Endothelial cell of umbilical vein (primary cell): ENCODE data around the gene ATG7. TPM values are rescaled to one million over a fixed set of nuclear protein-coding genes. Genes with fewer than 3 reads are reported as not detected.

Experiments
- BruUV-seq: library from RNA; stranded (reverse); fragments of 400-500 nt; replicated peaks from 2 replicates; lab custom pipeline; 2021; lab: Mats Ljungman, UMichigan
- CTCF ChIA-PET: fragments of 300-600, 350-600 bp; sonication (Branson Sonifier 250); formaldehyde crosslinking; loops from one replicate; lab custom pipeline; 2021; ENCODE audit warnings: antibody characterized with exemption, inconsistent platforms; lab: Charles Lee
- POLR2A ChIA-PET: fragments of 300-600, 350-600 bp; sonication (Branson Sonifier 250); formaldehyde crosslinking; loops from one replicate; lab custom pipeline; 2021; ENCODE audit warnings: antibody characterized with exemption, inconsistent platforms; lab: Charles Lee
- DNase-seq: peaks from one replicate; pipeline ENCODE4 v3.0.0-alpha.2; 2011; ENCODE audit warnings: low read depth, low spot score
- FAIRE-seq: peaks from 2 replicates; lab custom pipeline; 2011; peaks lifted over from hg19 to GRCh38; lab: Jason Lieb, UNC
- H2AFZ ChIP-seq: 2 replicates; pipeline ENCODE4 v1.6.0; 2012; ENCODE audit warnings: low read depth, low read length, control low read depth, inconsistent platforms
- H3K27ac ChIP-seq: 2 replicates; pipeline ENCODE4 v1.5.1; 2011; ENCODE audit warnings: low read depth, mild to moderate bottlenecking, control low read depth, low read length, moderate library complexity; ENCODE audit not compliant: insufficient read depth
- H3K27me3 ChIP-seq, 2 experiments: 2 replicates each; pipeline versions ENCODE4 v1.6.0 to v1.6.1; 2011; ENCODE audit warnings: low read length in 2 of 2, mixed read lengths in 1 of 2; ENCODE audit not compliant: control insufficient read depth in 2 of 2, insufficient read depth in 2 of 2
- H3K36me3 ChIP-seq, 2 experiments: 2 replicates in 1 of 2; 3 replicates in 1 of 2; pipeline ENCODE4 v1.5.1; 2011; ENCODE audit warnings: low read length in 2 of 2, mild to moderate bottlenecking in 1 of 2, moderate library complexity in 1 of 2; ENCODE audit not compliant: control insufficient read depth in 2 of 2, insufficient read depth in 2 of 2; ENCODE audit errors: extremely low read depth in 1 of 2
- H3K4me1 ChIP-seq: 3 replicates; pipeline ENCODE4 v1.5.1; 2011; ENCODE audit warnings: mild to moderate bottlenecking, low read length; ENCODE audit not compliant: control insufficient read depth, insufficient read depth; ENCODE audit errors: extremely low read depth
- H3K4me2 ChIP-seq: 2 replicates; pipeline ENCODE4 v1.6.1; 2011; ENCODE audit warnings: low read length, control low read depth, mixed read lengths; ENCODE audit not compliant: insufficient read depth
- H3K4me3 ChIP-seq, 3 experiments: fragments of 200-600 bp in 1 of 3; sonication (generic), shearing (Covaris generic) in 1 of 3; replicated peaks in 1 of 3; 2 replicates each; pipeline ENCODE4 v1.5.1; 2011 to 2016; ENCODE audit warnings: control low read depth in 3 of 3, low read length in 3 of 3, mild to moderate bottlenecking in 2 of 3, inconsistent platforms in 1 of 3, low read depth in 1 of 3, moderate library complexity in 1 of 3; ENCODE audit not compliant: insufficient read depth in 1 of 3
- H3K79me2 ChIP-seq: 2 replicates; pipeline ENCODE4 v1.6.0; 2012; ENCODE audit warnings: low read length, inconsistent platforms; ENCODE audit not compliant: control insufficient read depth, insufficient read depth
- H3K9ac ChIP-seq: replicated peaks from 2 replicates; pipeline ENCODE3; 2011; ENCODE audit warnings: low read length, control low read depth; ENCODE audit not compliant: insufficient read depth; ENCODE audit errors: extremely low read depth
- H3K9me1 ChIP-seq: replicated peaks from 3 replicates; pipeline ENCODE4 v1.6.0; 2011; ENCODE audit warnings: mild to moderate bottlenecking, low read length; ENCODE audit not compliant: control insufficient read depth, insufficient read depth; ENCODE audit errors: extremely low read depth
- H3K9me3 ChIP-seq: replicated peaks from 2 replicates; pipeline ENCODE4 v1.5.1; 2012; ENCODE audit warnings: low read length, inconsistent platforms; ENCODE audit not compliant: control insufficient read depth, insufficient read depth
- H4K20me1 ChIP-seq: replicated peaks from 2 replicates; pipeline ENCODE3; 2011; ENCODE audit warnings: mild to moderate bottlenecking, low read length; ENCODE audit not compliant: control insufficient read depth, insufficient read depth; ENCODE audit errors: extremely low read depth
- CTCF ChIP-seq, 2 donors: IDR thresholded peaks; 1 replicate in 1 of 2; 2 replicates in 1 of 2; pipeline ENCODE4 v1.5.1; 2011; ENCODE audit warnings: low read length in 2 of 2, mild to moderate bottlenecking in 2 of 2, moderate library complexity in 2 of 2, control low read depth in 1 of 2, inconsistent platforms in 1 of 2, low read depth in 1 of 2; ENCODE audit not compliant: insufficient read depth in 1 of 2; ENCODE audit errors: extremely low read depth in 1 of 2
- EZH2 ChIP-seq: IDR thresholded peaks from 2 replicates; pipeline ENCODE4 v1.6.1; 2012; ENCODE audit warnings: borderline replicate concordance, low read depth, mild to moderate bottlenecking, moderate library complexity, low read length, inconsistent platforms; ENCODE audit not compliant: severe bottlenecking
- FOS ChIP-seq: IDR thresholded peaks from 2 replicates; pipeline ENCODE4 v1.6.1; 2011; ENCODE audit warnings: mild to moderate bottlenecking, low read length, moderate library complexity, borderline replicate concordance; ENCODE audit not compliant: insufficient read depth
- GATA2 ChIP-seq: IDR thresholded peaks from 2 replicates; pipeline ENCODE4 v1.7.0; 2011; ENCODE audit warnings: low read depth, mild to moderate bottlenecking, moderate library complexity, mixed read lengths, low read length; ENCODE audit not compliant: insufficient read length, insufficient read depth
- JUN ChIP-seq: IDR thresholded peaks from 2 replicates; pipeline ENCODE4 v1.6.1; 2011; ENCODE audit warnings: borderline replicate concordance, low read depth; ENCODE audit not compliant: insufficient read length, insufficient read depth
- MAX ChIP-seq: IDR thresholded peaks from 2 replicates; pipeline ENCODE4 v1.6.1; 2011; ENCODE audit not compliant: insufficient read depth, insufficient read length
- MYC ChIP-seq: IDR thresholded peaks from one replicate; pipeline ENCODE4 v1.6.1; 2011; ENCODE audit warnings: mild to moderate bottlenecking, low read depth, low read length
- POLR2A ChIP-seq: IDR thresholded peaks from 2 replicates; pipeline ENCODE4 v1.6.1; 2012; ENCODE audit warnings: low read depth, mild to moderate bottlenecking, control low read depth, low read length
- POLR2AphosphoS5 ChIP-seq: IDR thresholded peaks from 2 replicates; pipeline ENCODE4 v1.6.1; 2012; ENCODE audit warnings: low read depth, mild to moderate bottlenecking, control low read depth, low read length, moderate library complexity; ENCODE audit not compliant: insufficient read depth
- dilution Hi-C: fragments of 300-500 bp; cut with MboI; formaldehyde crosslinking; loops from one replicate; pipeline ENCODE4 v1.15.0; 2019; ENCODE audit warnings: low sequenced_read_pairs; ENCODE audit not compliant: extremely low pct_ligation_motif_present
- intact Hi-C: fragments of 100-400 bp; cut with micrococcal nuclease; formaldehyde crosslinking; loops from one replicate; pipeline ENCODE4 v1.10.0; 2022
- polyA plus RNA-seq, 4 experiments: library from polyadenylated mRNA; depleted of rRNA in 3 of 4; stranded (reverse) in 3 of 4; unstranded in 1 of 4; fragments of >200 nt; gene quantifications; 2 replicates each; pipeline versions ENCODE4 v1.2.1 to v1.2.3, GENCODE V29; 2011 to 2012; ENCODE audit warnings: missing spikeins in 1 of 4
- total RNA-seq: library from RNA; stranded (reverse); gene quantifications from 2 replicates; pipeline ENCODE4 v1.2.3, GENCODE V29; 2021

Gene ATG7
- total and polyA plus RNA-seq, 2 donors (not counting 3 experiments of a cell fraction or from before 2014, with no cell fraction given), result 30.8 to 48.3 TPM

- no peak for FAIRE-seq
- BruUV-seq, result no TSS peak
These were observed 35.7 kb downstream of the ATG7 start for GRCh38 chr3:11307830-11308432.

GRCh38 chr3:11310258-11310657 is 38.1 kb downstream of the ATG7 start:
- dilution Hi-C loops, result no loop called here
- Histone ChIP-seq H3K9me1 (no peaks in the 10 kb centered on the region), H3K36me3 (peaks cover 12 to 14% of the 10 kb centered on the region in 2 experiments), H4K20me1 (no peaks in the 10 kb centered on the region), H2AFZ (no peak overlapping the region), H3K9ac (no peak overlapping the region), H3K27ac (no peak overlapping the region), H3K4me2 (no peak overlapping the region), H3K4me3 (no peak overlapping the region), H3K27me3 (no peaks in the 10 kb centered on the region), H3K4me1 (peaks cover 19% of the 10 kb centered on the region), H3K9me3 (no peaks in the 10 kb centered on the region), H3K79me2 (no peaks in the 10 kb centered on the region)
- ChIA-PET CTCF (no interaction called here), POLR2A (no interaction called here)
- TF ChIP-seq EZH2 (no peak), CTCF (IDR thresholded peaks at IDR 0.05; ENCODE audit: extremely low read depth in 1 of 2, insufficient read depth in 1 of 2, low read depth in 1 of 2, low read length in 2 of 2) (no peak), POLR2AphosphoS5 (no peak), POLR2A (no peak), MAX (no peak), JUN (no peak), GATA2 (no peak), FOS (no peak), MYC (no peak)
- FAIRE-seq (no peak), DNase-seq (no peak)
- no TSS peak for BruUV-seq
- intact Hi-C loops, result no loop called here

More at GRCh38 chr3:11307830-11308432, 35.7 kb downstream of the ATG7 start:
- POLR2A ChIA-PET, result no interaction called here
- Histone ChIP-seq H3K4me3 (no peak overlapping the region), H2AFZ (no peak overlapping the region), H3K9me3 (no peaks in the 10 kb centered on the region), H3K4me1 (peaks cover 22% of the 10 kb centered on the region), H3K27ac (no peak overlapping the region), H3K36me3 (peaks cover 10 to 14% of the 10 kb centered on the region in 2 experiments), H3K4me2 (no peak overlapping the region), H3K9ac (no peak overlapping the region), H3K9me1 (no peaks in the 10 kb centered on the region), H3K79me2 (no peaks in the 10 kb centered on the region), H4K20me1 (no peaks in the 10 kb centered on the region), H3K27me3 (no peaks in the 10 kb centered on the region)
- dilution Hi-C loops (no loop called here), intact Hi-C loops (loop anchor here (2.0 kb wide), 1 partner anchor 19 kb away; no protein-coding TSS in a partner anchor)
- TF ChIP-seq JUN (no peak), GATA2 (no peak), MYC (no peak), POLR2AphosphoS5 (no peak), POLR2A (no peak), EZH2 (no peak), FOS (no peak), MAX (no peak)
- DNase-seq, result no peak
- CTCF ChIA-PET, result no interaction called here
